Measurements from ENCODE around the gene MAP2K5.

GRCh38 chr15:67691450-67691849, 148.9 kb downstream of the MAP2K5 start:
- no peak for TF ChIP-seq CTCF (IDR thresholded peaks at IDR 0.05)
- no peak for TF ChIP-seq ZFX (IDR thresholded peaks at IDR 0.05; ENCODE audit: borderline replicate concordance)
